Keratinocyte (primary cell): ENCODE measurements around the gene RFESD.

Source experiments
- CTCF ChIP-seq, 3 experiments: IDR thresholded peaks in 1 of 3; conservative IDR thresholded peaks in 1 of 3; optimal IDR thresholded peaks in 1 of 3; 2 replicates in 2 of 3; 3 replicates in 1 of 3; pipeline versions ENCODE3 to v1.5.1; 2011; ENCODE audit warnings: low read length in 3 of 3, mild to moderate bottlenecking in 3 of 3, moderate library complexity in 2 of 3, control low read depth in 1 of 3, inconsistent platforms in 1 of 3; ENCODE audit not compliant: insufficient read depth in 2 of 3; ENCODE audit errors: extremely low read depth in 1 of 3
- EZH2 ChIP-seq: IDR thresholded peaks from one replicate; pipeline ENCODE4 v1.6.1; 2012; ENCODE audit warnings: inconsistent platforms, mild to moderate bottlenecking, low read length, moderate library complexity

- TF ChIP-seq EZH2 (no peak), CTCF (optimal IDR thresholded peaks at IDR 0.05 in 1 of 3, IDR thresholded peaks at IDR 0.05 in 1 of 3, conservative IDR thresholded peaks at IDR 0.05 in 1 of 3; ENCODE audit: extremely low read depth in 1 of 3, insufficient read depth in 2 of 3, low read length in 3 of 3) (no peak)
Observed at GRCh38 chr5:95668728-95669127, 22.2 kb downstream of the RFESD start.
